ENCODE data around the gene TUBA3E. TPM values are rescaled to one million over a fixed set of nuclear protein-coding genes. Genes with fewer than 3 reads are reported as not detected.
"Not testable (repeated sequence)": the region's sequence is repeated elsewhere in the genome, so short reads cannot be mapped to it uniquely, and the experiment has no call there.

Gene TUBA3E
- total RNA-seq, 1 donor from 2014 or later: not detected

GRCh38 chr2:130191319-130191718 lies 6.9 kb downstream of the TUBA3E start:
- not testable (repeated sequence) for DNase-seq (ENCODE audit: low read depth in 2 of 2)

DNA sequence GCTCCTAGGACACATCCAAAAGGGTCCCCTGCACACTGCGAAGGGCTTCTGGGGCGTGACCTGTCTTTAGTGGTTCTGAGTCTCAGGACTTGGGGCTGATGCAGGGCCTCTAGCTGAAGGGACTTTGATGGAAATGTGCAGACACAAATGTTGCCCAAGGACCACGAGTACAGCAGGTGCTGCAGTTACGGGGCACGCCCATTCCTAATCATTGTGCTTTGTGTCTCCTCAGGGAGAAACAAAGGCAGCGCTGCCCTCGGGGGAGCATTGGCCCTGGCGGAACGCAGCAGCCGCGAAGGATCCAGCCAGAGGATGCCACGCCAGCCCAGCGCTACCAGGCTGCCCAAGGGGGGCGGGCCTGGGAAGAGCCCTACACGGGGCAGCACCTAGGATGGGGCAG lies 8.0 kb downstream of the TUBA3E start:
- DNase-seq (ENCODE audit: low read depth in 2 of 2): no peak

DNA sequence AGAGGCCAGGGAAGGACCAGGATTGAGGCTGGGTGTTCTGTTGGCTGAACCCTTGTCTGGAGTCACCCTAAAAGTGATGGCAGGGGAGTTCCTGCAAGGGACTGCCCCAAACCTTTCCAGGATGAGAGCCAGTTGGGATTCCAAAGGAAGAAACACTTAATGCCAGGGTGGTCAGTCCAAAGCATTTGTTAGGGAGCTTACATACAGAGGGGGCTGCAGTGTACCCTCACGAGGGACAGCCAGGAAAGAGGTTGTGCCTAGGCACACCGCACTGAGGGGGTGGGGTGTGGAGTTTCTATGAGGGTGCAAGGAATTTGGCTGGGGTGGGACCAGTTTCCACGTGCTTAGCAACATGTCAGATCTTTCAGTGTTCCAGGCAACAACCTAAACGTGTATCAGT lies 9.3 kb downstream of the TUBA3E start:
- not testable (repeated sequence) for DNase-seq (ENCODE audit: low read depth in 2 of 2)

DNA sequence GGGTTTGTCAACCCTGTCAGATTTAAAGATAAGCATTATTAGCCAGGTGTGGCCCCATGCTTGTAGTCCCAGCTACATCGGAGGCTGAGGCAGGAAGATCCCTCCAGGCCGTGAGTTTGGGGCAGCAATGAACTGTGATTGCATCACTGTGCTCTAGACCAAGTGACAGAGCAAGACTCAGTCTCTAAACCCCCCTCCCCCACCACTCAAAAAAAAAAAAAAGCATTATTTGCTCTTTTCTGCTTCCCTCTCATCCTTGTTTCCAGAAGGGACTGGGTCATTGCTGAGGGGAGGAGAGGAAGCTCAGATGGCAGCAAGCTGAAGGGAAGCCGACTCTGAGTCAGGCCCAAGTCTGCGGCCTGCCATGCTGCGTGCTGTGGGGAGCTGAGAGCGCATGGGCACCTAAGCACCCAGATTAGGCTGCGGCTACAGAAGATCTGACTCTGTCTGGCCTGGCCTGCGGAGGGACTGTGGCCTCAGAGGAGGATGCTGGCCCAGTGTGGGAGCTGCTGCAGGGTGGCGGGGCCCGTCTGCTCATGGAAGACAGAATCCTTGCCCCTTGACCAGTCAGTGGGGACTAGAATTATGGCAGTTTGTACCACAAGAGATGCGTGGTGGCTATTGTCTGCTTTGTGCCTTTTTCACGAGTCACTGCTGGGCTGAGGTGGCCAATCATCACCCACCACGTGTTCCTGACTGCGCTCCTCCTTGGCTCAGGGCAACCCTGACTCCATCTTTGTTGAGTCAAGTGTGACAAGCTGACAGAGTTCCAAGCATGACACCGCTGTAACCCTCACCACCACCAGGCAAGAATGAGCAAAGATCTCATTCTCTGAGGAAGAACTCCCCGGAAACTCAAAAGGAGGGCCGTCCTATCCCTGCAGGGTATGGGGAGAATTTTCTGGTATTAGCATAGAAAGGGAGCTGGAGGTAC lies 10.1 kb downstream of the TUBA3E start:
- DNase-seq (ENCODE audit: low read depth in 2 of 2): not testable (repeated sequence)

DNA sequence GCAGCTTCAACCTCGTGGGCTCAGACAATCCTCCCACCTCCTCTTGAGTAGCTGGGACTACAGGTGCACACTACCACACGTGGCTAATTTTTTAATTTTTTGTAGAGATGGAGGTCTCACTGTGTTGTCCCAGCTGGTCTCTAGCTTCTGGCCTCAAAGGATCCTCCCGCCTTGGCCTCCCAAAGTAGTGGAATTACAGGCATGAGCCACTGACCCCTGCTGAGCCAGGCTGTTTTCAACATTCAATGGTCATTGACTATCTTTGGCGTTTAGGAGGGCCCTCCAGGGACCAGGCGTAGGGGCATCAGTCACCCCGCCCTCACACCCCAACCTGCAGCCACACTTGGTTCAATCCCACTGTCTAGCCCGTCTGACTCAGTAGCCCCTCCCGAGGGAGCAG lies 11.0 kb downstream of the TUBA3E start:
- DNase-seq (ENCODE audit: low read depth in 2 of 2): no peak

DNA sequence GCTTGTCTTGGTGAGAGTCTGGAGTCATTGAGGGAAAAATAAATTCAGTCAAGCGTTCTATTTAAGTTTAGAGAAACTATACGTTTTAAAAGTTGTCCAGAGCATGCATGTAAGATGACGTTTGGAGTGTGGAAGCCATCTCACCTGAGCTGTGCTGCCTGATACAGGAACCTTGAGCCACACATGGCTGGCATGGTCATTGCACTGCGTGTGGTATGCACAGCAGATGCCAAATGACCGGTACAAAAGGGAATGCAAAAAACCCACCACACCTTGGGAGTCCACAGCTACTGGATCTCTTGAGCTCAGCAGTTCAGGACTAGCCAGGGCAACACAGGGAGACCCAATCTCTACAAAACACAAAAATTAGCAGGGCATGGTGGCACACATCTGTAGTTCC lies 11.8 kb downstream of the TUBA3E start:
- no peak for DNase-seq (ENCODE audit: low read depth in 2 of 2)

- no peak for DNase-seq (ENCODE audit: low read depth in 2 of 2)
These were observed 12.3 kb downstream of the TUBA3E start for GRCh38 chr2:130185896-130186295.

GRCh38 chr2:130185436-130185835 lies 12.8 kb downstream of the TUBA3E start:
- no peak for DNase-seq (ENCODE audit: low read depth in 2 of 2)

- peak in 1 of 2 donors; percentile 9 for DNase-seq (ENCODE audit: low read depth in 2 of 2)
These were observed 14.5 kb downstream of the TUBA3E start for GRCh38 chr2:130183512-130184373.

GRCh38 chr2:130182826-130183511 lies 15.3 kb downstream of the TUBA3E start:
- peak; percentile 28 to 50 for DNase-seq (ENCODE audit: low read depth in 2 of 2)

DNA sequence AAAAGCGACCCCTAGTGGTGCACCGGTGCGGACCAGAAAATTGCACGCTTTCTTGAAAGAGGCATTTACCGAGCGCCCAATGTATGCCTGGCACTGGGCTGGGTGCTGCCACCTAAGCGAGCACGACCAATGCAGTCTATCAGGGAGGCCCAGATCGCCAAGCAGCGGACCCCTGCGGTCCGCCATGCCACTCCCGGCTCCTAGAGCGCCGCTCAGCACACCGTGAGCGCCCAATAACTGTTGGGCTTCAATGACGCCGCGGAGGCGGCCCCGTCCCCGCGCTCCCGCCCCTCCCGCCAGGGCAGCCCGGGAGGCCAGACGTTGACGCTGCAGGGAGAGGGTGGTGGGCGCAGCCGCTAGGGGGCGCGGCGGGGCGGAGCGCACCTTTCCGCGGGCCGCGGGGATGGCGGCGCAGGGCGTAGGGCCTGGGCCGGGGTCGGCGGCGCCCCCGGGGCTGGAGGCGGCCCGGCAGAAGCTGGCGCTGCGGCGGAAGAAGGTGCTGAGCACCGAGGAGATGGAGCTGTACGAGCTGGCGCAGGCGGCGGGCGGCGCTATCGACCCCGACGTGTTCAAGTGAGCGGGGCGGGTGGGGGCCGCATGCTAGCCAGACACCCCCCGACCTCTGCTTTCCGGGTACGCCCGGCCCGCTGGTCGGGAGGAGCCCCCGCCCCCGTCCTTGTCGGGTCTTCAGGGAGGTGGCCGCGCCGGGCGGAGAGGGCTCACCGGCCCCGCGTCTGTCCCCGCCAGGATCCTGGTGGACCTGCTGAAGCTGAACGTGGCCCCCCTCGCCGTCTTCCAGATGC lies 16.2 kb downstream of the TUBA3E start, which contains the start of gene MZT2B:
Gene MZT2B (plus strand): TSS at position 383 of the 803 bp plus-strand sequence. CDS start 21 bp downstream, at position 404.
- peak; percentile 62 to 86 for DNase-seq (ENCODE audit: low read depth in 2 of 2)

DNA sequence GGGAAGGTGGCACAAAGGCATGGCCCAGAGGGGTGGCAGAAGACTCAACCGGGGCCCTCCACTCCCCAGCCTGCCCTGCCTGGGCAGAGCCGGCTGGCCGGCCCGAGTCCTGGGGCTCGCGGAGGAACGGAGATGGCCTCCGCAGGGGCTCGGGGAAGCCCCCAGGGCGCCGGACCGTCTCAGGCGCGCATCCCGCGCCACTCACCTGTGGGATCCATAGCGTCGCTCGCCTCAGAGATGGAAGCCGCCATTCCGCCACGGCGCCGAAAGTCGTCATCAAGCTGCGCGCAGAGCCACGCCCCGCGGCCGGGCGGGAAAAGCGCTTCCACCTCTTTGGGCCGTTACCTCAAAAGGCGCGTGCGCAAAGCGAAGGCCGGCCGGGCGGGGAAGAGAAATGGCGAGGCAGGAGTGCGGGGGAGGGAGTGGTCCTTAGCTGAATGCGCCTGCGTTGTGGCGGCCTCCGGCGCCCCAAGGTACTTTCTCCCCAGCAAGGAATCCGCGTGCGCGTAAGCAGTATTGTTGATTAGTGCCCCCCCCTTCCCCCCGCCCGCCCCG lies 16.8 kb downstream of the TUBA3E start, which contains the start of gene SMPD4:
Gene SMPD4 (minus strand): TSS at position 278 of the 555 bp plus-strand sequence. CDS start 5,010 bp downstream, outside the sequence.
- DNase-seq (ENCODE audit: low read depth in 2 of 2): peak; percentile 89 to 95

GRCh38 chr2:130180404-130181324 lies 17.6 kb downstream of the TUBA3E start:
- not testable (repeated sequence) for DNase-seq (ENCODE audit: low read depth in 2 of 2)

DNA sequence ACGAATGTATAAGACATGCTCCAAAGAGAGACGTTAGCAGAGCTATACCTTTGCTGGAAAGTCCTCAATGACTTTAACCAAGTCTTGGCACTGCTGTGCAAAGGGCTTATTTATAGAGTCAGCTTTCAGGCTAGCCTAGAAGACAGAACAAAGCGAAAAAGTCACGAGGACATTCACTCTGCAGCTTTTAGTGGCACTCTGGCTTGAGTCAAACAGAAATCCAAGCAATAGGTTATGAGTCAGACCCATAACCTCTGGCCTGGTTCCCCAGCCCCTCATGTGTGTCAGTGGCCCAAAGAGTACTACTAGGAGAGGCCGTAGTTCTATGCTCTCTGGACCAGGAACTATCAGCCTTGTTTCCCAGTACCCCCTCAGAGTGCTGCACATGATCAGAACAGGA lies 23.4 kb downstream of the TUBA3E start:
- DNase-seq (ENCODE audit: low read depth in 2 of 2): not testable (repeated sequence)

DNA sequence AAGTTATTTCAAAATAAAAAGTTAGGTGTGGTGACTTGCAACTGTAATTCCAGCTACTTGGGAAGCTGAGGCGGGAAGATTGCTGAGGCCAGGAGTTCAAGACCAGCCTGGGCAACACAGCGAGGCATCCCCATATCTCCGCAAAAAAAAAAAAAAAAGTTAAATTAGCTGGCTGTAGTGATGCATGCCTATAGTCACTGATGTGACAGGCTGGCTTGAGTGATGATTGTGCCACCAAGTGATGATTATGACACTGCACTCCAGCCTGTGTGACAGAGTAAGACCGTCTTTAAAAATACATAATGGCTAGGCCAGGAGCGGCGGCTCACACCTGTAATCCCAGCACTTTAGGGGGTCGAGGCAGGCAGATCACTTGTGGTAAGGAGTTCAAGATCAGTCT lies 28.3 kb downstream of the TUBA3E start:
- DNase-seq (ENCODE audit: low read depth in 2 of 2): no peak

GRCh38 chr2:130169163-130169562 lies 29.1 kb downstream of the TUBA3E start:
- DNase-seq (ENCODE audit: low read depth in 2 of 2): not testable (repeated sequence)

- not testable (repeated sequence) for DNase-seq (ENCODE audit: low read depth in 2 of 2)
These were observed 31.6 kb downstream of the TUBA3E start for GRCh38 chr2:130166611-130167010.

- no peak for DNase-seq (ENCODE audit: low read depth in 2 of 2)
These were observed 32.8 kb downstream of the TUBA3E start for GRCh38 chr2:130165293-130166016.

Data from dermis microvascular lymphatic vessel endothelial cell (primary cell).